ENCODE data around the gene GRPEL1.

- no peak for TF ChIP-seq CTCF (IDR thresholded peaks at IDR 0.05)
- TF ChIP-seq POLR2A (IDR thresholded peaks at IDR 0.05; ENCODE audit: low read depth) = no peak
Measured at GRCh38 chr4:7051144-7051495, 16.7 kb downstream of the GRPEL1 start.
